Measurements from ENCODE around the gene IL20RA.
"Not testable (repeated sequence)": the region's sequence is repeated elsewhere in the genome, so short reads cannot be mapped to it uniquely, and the experiment has no call there.

Gene IL20RA, protein sequence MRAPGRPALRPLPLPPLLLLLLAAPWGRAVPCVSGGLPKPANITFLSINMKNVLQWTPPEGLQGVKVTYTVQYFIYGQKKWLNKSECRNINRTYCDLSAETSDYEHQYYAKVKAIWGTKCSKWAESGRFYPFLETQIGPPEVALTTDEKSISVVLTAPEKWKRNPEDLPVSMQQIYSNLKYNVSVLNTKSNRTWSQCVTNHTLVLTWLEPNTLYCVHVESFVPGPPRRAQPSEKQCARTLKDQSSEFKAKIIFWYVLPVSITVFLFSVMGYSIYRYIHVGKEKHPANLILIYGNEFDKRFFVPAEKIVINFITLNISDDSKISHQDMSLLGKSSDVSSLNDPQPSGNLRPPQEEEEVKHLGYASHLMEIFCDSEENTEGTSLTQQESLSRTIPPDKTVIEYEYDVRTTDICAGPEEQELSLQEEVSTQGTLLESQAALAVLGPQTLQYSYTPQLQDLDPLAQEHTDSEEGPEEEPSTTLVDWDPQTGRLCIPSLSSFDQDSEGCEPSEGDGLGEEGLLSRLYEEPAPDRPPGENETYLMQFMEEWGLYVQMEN

DNA sequence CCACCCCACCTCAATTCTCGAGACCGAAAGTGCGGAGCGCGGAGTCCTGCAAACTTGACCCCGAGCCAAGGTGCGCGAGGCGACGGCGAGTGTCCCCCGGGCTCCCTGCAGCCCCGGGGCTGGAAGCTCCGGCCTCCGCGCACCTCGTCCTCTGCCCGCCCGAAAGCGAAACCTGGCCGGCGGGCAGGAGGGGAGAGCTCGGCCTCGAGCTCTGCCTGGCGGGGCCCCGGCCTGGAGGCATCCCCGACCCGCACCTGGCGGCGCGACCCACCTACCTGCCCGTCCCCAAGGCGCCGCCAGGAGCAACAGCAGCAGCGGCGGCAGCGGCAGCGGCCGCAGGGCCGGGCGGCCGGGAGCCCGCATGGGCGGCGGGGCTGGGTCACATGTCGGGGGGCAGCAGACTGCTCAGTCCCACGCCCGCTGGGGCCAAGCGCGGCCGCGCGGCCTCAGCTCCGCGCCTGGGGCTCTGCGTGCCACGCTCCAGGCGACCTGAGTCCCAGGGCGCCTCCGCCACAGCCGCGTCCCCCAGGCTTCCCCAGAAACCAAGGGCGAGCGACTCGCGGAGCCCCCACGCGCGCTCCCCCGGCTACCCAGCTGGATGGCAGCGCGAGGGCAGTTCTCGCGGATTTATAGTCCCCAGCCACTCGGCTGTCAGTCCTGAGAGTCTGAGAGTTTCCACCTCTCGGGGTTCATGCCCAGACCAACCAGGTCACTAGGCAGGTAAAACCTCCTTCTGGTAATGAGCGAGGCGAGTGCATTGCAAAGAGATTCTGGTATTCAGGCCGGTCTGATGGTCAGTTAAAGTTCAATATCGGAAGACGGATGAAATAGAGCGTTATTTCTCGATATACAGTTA is at the start of gene IL20RA:
Gene IL20RA (minus strand): TSS at position 600 of the 856 bp plus-strand sequence. CDS start 237 bp downstream, at position 363.
- no peak for DNase-seq (ENCODE audit: low spot score)
- FAIRE-seq = no peak

DNA sequence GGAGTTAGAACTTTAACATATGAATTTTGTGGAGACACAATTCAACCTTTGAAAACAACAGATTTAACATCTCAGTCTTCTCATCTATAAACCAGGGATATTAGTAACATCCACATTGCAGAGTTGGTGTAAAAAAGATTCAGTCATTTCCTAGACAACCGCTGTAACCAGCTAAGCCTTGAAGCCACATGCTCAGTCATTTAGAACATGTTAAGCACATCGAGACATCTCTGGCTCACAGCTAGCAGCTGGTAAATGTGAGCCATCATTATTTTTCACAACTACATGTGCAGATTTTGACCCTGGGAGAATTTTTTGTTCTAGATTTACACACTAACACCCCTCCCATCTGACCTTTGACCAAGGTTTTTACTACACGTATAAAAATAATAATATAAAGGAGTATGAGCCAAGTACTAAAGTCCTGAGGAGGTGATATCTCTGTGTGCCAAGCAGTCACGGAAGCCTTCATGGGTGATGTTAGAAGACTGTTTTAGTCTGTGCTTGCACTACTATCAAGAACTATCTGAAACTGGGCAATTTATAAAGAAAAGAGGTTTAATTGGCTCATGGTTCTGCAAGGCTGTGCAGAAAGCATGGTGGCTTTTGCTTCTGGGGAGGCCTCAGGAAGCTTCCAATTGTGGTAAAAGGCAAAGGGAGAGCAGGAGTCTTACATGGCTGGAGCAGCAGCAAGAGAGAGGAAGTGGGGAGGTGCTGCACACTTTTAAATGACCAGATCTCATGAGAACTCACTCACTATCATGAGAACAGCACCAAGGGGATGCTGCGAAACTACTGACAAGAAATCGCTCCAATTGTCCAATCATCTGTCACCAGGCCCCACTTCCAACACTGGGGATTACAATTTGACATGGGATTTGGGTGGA is 48.7 kb upstream of the IL20RA start:
- FAIRE-seq (no peak), DNase-seq (ENCODE audit: low spot score) (no peak)

DNA sequence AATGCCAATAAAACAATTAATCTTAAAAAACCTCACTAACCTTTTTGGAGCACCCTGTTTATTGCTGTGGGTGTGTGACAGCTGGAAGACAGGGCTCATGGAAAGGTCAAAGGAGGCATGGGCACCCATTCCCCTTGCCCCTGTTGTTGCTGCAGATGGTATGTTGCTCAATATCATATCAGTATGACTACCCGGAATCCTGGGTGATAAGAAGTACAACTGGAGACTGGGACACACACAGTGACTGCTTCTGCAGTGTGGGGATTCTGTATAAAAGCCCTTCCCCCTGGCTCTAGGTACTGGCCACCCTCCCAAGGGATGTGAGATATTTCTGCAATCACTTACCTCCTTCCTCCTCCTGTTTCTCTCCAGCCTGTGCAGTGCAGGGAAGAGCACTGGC is 47.3 kb upstream of the IL20RA start:
- FAIRE-seq = no peak
- DNase-seq (ENCODE audit: low spot score) = no peak

DNA sequence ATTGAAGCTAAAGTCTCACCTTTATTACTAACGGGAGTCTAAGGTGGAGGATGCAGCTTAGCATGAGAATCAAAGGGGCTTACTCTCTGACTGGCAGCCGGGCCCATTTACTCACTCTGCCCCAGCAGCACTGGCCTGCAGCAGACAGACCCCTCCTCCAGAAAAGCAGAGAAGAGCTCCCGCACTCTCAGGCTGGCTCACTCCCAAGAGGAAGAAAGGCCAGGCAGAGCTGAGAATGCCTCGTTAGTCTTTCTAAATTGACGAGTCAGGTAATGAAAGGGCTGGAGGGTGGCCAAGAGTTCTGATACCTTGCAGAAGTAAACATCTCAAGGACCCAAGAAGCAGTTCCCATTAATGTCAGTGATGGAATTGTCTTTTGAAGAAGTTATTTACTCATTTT is 44.5 kb upstream of the IL20RA start:
- FAIRE-seq = no peak
- no peak for DNase-seq (ENCODE audit: low spot score)

DNA sequence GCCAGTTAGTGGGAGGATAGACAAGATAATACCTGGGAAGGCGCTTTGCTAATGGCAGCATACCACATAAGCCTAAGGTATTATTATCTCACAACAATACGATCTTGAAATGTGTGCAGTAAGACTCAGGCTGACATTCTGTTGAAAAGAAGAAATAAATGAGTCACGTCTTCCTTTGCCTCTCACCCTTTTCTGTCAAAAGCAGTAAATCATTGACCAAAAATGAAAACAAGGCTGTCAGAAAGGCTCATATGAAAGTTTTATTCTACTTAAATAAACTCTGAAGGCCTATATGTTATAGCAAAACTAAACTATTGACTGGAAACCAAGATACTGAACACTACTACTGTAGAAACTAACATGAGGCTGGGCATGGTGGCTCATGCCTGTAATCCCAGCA is 43.1 kb upstream of the IL20RA start:
- DNase-seq (ENCODE audit: low spot score) = no peak
- FAIRE-seq = no peak

DNA sequence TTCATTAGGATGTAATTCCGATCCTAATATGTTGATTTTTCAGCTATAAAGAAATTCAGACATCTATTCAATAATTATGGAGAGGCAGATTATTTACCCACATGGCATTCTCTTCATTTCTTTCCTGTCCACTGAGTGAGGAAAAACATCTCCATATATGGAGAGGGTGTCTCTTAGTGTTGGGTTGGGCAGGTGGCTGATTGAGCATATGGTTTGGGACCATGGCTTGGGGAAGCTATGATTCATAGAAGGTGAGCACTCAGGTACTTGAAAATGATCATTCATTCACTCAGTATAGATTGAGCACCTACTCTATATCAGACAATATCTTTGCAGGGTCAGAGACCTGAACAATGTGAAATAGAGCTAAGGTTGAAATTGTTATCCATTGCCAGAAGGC is 41.3 kb upstream of the IL20RA start:
- FAIRE-seq (no peak), DNase-seq (ENCODE audit: low spot score) (no peak)

DNA sequence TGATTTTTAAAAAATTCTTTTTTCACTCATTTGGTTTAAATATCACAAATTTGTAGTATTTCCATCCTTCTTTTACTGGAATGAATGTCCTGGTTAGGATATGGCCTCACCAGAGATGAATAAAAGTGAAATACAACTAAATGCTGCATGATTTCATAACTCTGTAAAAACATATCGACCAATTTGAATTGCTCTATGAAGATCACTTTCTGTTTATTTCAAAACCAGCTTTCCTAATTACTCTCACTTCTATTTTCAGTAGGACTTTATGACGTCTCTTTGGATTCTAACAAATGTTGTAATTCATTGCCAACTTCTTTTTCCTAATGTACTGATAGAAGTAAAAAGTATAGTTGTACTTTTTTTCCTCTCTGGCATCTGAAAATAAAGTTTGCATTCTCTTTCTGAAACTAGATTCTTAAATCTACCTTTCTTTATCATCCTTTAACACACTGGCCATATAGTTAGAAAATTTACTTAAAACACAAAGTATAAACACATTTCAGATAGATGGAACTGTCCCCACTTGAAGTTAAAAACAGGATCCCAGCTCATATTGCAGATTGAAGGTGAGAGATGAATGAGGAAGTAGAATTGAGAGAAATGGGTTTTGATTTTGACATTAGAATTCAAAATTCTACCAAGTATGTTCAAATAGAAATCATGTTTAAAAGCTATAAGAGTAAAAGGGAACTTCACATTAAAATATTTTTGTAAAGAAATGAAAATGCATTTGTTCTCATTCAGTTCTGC is 40.3 kb upstream of the IL20RA start:
- FAIRE-seq (no peak), DNase-seq (ENCODE audit: low spot score) (no peak)

DNA sequence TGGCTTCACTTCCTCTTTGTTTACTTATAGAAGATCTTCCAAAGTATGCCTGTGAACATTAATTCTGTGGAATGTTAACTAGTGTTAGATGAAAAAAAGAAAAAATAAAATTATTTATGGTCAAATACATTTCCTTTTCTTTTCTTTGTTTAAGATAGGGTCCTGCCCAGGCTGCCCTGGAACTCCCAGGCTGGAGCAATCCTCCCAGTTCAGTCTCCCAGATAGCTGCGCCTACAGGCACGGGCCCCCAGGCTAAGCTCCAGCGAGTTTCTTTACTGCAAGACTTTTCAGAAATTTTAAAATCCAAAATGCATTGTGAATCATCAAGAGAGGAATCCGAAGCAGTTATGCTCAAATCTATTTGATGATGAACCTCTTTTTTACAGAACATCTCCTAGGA is 39.3 kb upstream of the IL20RA start:
- FAIRE-seq (no peak), DNase-seq (ENCODE audit: low spot score) (no peak)

DNA sequence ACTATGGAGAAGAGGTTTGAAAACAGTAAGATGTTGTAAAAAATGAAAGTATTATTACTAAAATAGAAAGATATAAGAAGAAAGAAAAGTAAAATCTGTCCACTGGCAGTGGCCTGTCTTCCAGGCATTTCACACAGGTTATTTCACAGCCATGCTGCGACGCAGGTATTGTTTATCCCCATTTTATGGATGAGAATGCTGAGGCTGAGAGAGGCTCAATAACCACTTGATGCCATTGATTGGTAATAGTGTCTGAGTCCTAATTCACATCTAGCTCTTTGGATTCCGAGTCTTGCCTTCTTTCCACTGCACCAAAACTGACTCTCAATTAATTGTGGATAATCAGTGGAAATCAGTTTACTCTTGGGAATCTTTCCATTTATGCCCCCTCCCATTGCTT is 37.2 kb upstream of the IL20RA start:
- no peak for DNase-seq (ENCODE audit: low spot score)
- FAIRE-seq = no peak

DNA sequence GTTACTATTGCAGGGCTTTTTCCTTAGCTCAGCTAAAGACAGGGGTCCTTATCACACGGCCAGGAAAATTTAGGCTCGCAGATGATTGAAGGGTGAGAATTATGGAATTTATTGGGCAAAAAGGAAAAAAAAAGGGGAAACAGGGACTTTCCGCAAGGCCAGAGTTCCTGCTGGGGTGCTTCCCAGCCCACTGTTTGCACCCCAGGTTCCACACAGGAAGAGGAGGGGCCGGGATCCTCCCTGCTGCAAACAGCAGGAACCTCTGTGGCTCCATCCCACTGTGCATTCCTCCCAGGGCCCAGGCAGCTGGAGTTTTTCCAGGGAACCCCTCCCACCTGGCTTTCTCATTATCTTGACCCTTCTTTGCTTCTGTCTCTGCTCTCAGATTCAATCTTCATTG is 35.9 kb upstream of the IL20RA start:
- DNase-seq (ENCODE audit: low spot score) (no peak), FAIRE-seq (no peak)

DNA sequence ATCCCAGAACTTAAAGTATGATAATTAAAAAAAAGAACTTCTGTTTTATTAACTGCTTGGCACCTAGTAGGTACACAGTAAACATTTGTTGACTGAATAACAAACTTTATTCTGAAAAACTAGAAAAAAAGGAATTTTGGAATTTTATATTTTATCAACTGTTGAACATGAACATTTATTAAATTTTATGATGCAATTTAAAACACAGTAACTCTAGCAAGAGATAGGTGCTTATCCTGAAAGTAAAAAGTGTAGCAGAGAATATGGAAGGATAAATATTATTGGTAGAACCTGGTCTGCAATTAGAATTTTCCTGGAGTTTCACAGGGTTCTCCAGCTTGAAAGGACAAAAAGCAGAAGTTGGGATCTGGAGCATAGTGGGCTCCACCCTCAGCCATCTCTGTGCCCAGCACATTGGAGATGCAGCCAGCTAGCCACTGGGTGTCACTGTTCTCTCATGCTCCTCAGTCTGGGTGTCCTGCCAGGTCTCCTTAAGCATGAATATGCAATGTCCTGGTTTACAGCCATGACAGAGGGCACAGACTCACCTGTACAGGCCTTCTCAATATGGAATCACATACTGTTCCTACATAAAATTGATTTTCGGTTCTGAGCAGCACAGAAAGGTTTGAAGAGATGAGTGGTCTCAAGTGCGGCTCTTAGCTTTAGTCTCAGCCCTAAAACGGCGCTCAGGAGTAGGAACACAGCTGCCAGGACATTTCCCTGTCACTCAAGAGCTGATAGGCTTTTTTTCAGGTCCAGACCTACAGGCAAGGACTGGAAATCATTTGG is 31.7 kb upstream of the IL20RA start:
- FAIRE-seq (no peak), DNase-seq (ENCODE audit: low spot score) (peak; percentile 74)

DNA sequence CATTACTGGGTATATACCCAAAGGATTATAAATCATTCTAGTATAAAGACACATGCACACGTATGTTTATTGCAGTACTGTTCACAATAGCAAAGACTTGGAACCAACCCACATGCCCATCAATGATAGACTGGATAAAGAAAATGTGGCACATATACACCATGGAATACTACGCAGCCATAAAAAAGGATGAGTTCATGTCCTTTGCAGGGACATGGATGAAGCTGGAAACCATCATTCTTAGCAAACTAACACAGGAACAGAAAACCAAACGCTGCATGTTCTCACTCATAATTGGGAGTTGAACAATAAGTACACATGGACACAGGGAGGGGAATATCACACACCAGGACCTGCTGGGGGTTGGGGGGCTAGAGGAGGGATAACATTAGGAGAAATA is 31.0 kb upstream of the IL20RA start:
- DNase-seq (ENCODE audit: low spot score); FAIRE-seq: not testable (repeated sequence)

DNA sequence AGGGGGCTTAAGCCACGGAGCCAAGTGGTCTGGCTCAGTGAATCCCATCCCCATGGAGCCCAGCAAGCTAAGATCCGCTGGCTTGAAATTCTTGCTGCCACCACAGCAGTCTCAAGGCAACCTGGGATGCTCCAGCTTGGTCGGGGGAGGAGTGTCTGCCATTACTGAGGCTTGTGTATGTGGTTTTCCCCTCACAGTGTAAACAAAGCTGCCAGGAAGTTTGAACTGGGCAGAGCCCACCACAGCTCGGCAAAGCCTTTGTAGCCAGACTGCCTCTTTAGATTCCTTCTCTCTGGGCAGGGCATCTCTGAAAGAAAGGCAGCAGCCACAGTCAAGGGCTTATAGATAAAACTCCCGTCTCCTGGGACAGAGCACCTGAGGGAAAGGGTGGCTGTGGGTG is 25.5 kb upstream of the IL20RA start:
- DNase-seq (ENCODE audit: low spot score) (no peak), FAIRE-seq (no peak)

DNA sequence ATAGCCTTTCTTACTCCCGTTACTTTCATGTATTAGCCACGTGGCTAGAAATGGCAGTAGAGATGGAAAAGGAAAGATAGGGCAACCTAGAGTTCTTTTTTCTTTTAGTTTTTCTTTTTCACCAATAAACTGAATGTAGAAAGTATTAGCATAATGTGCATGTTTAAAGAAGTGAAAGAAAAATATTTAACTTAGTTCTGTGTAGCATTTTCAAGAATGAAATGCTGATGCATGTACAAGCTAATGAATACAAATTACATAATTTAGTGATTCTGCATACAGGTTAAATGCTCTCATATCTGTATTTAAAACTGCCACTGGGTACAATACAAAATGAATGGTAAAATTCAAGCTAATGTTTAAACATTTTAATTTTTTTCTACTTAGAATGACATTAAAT is 22.6 kb upstream of the IL20RA start:
- FAIRE-seq = no peak
- no peak for DNase-seq (ENCODE audit: low spot score)

DNA sequence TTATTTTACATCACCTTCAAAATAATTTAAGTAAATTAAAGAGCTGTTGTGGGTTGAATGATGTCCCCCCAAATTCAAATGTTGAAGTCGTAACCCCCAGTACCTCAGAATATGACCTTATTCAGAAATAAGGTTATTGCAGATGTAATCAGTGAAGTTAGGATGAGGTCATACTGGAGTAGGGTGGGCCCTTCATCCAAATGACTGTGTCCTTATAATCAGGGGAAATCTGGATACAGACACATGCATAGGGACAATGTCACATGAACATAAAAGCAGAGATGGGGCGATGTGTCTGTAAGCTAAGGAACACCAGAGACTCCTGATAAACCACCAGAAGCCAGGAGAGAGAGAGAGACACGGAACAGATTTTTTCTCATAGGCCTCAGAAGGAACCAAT is 13.3 kb upstream of the IL20RA start:
- DNase-seq (ENCODE audit: low spot score) (no peak), FAIRE-seq (no peak)

DNA sequence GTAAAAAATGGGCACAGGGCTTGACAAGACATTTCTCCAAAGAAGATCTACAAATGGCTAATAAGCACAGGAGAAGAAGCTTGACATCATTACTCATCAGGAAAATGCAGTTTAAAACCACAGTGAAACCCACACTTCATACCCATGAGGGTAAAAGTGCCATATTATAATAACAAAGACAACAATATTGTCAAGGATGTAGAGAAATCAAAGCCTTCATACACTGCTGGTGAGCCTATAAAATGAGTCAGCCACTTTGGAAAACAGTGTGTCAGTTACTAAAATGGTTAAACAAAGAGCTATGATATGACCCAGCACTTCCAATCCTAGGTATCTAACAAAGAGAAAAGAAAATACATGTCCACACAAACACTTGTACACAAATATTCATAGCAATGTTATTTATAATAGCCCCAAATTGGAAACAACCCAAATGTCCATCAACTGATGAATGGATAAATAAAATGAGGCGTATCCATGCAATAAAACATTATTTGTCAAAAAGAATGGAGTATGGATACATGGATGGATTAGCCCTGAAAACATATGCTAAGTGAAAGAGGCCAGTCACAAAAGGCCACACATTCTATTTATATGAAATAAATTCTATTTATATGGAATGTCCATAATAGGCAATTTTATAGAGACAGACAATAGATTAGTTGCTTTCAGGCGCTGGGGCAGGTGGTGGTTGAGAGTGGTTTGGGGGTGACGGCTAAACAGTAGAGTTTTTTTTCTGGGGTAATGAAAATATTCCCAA is 11.5 kb upstream of the IL20RA start:
- FAIRE-seq (no peak), DNase-seq (ENCODE audit: low spot score) (peak; percentile 61)

DNA sequence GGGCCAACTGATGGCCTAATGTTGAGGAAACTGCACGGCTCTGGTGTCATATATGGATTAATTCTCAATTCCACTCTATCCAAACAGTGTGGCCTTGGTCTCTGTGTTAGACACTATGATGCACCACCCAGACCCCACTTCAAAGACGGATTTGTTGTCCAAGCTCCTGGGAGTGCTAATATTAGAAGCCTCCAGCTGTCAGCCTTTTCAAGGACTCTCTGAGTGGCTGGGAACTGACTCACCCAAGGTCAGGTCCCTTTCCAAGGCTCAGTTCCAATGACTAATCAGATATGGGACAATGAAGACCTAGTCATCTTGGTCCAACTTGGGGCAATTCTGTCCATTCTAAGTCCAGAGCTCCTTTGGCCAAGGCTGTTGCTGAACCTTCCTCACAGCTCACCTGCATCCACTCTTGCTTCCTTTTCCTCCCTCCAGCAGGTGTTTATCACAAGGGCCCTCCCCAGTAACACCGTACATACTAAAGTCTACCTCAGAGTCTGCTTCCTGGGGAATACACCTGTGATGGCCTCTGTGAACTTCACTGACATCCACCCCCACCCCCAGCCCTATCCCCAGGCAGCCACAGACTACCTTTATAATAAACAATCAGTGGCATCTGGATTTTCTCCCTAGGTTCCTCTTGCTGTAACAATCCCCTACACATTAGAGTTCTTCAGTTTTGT is 7.2 kb upstream of the IL20RA start:
- DNase-seq (ENCODE audit: low spot score) = peak; percentile 25

DNA sequence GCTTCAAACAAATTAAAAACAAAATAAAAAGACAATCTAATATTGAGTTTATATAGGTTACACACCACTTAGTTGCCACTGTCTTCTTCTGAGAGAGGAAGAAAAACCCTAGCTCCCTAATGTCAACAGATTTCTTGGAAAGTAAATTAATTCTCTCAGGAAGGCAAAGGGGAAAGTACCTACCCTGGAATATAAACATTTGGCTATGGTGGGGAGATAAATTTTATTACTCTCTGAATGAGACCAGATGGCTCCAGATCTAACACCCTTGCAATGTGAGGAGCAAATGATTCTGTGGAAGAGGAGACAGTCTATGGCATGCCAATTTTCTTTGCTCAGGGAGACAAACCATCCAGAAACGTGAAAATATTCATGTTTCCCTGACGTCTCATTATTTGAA is 4.3 kb upstream of the IL20RA start:
- FAIRE-seq (no peak), DNase-seq (ENCODE audit: low spot score) (no peak)

More for the DNA sequence above, 7.2 kb upstream of the IL20RA start:
- no peak for FAIRE-seq

Data from urothelium cell line (cell line).